K562 (cell line): ENCODE results near the gene ARHGAP10.
"Not testable (repeated sequence)": the region's sequence is repeated elsewhere in the genome, so short reads cannot be mapped to it uniquely, and the experiment has no call there.

Source experiments
- CTCF ChIP-seq, 3 experiments: IDR thresholded peaks in 2 of 3; conservative IDR thresholded peaks in 1 of 3; 2 replicates each; pipeline ENCODE4 v1.5.1; 2011 to 2012; ENCODE audit warnings: low read length in 3 of 3, mild to moderate bottlenecking in 3 of 3, control low read depth in 2 of 3, improper control_type of control experiment in 1 of 3, inconsistent platforms in 1 of 3, low read depth in 1 of 3, mixed read lengths in 1 of 3, moderate library complexity in 1 of 3; ENCODE audit not compliant: insufficient read depth in 2 of 3
- FOSL1 ChIP-seq: fragments of 200-800 bp; sonication (Bioruptor generic); conservative IDR thresholded peaks from 2 replicates; pipeline ENCODE4 v1.6.1; 2016; ENCODE audit warnings: missing genetic modification characterization, missing compliant biosample characterization
- JUN ChIP-seq, 2 experiments: sonication (generic) in 1 of 2; formaldehyde crosslinking in 1 of 2; IDR thresholded peaks; 2 replicates each; pipeline versions ENCODE4 v1.6.1 to v1.8.0; 2012 to 2022; ENCODE audit warnings: borderline replicate concordance in 2 of 2, mild to moderate bottlenecking in 2 of 2, improper control_type of control experiment in 1 of 2, low read depth in 1 of 2, low read length in 1 of 2, missing genetic modification reagents in 1 of 2
- KAT7 ChIP-seq: sonication (generic); formaldehyde crosslinking; IDR thresholded peaks from 2 replicates; pipeline ENCODE4 v1.8.0; 2022; ENCODE audit warnings: missing genetic modification reagents, mild to moderate bottlenecking, borderline replicate concordance
- KHSRP ChIP-seq: fragments of 450-650 bp; IDR thresholded peaks from 2 replicates; pipeline ENCODE4 v1.6.1; 2017
- MAZ ChIP-seq, 2 experiments: fragments of 450-650 bp in 1 of 2; sonication (generic) in 1 of 2; formaldehyde crosslinking; IDR thresholded peaks in 1 of 2; conservative IDR thresholded peaks in 1 of 2; 2 replicates each; pipeline versions ENCODE4 v1.4.0 to v1.5.0; 2020; ENCODE audit warnings: mild to moderate bottlenecking in 1 of 2, missing genetic modification reagents in 1 of 2
- MECOM ChIP-seq: fragments of 250-450 bp; sonication (Bioruptor Pico); IDR thresholded peaks from 2 replicates; pipeline ENCODE4 v1.8.0; 2022; ENCODE audit warnings: inconsistent platforms
- NFE2L1 ChIP-seq: fragments of 450-650 bp; IDR thresholded peaks from 2 replicates; pipeline ENCODE4 v1.6.1; 2016; ENCODE audit warnings: missing genetic modification characterization, low read depth, mild to moderate bottlenecking, missing compliant biosample characterization, moderate library complexity, borderline replicate concordance
- RAD21 ChIP-seq, 2 experiments: fragments of 250-450 bp in 1 of 2; fragments of 450-650 bp in 1 of 2; sonication (Bioruptor Pico) in 1 of 2; formaldehyde crosslinking in 1 of 2; IDR thresholded peaks in 1 of 2; conservative IDR thresholded peaks in 1 of 2; 2 replicates each; pipeline versions ENCODE4 v1.4.0 to v1.8.0; 2020 to 2022; ENCODE audit warnings: mild to moderate bottlenecking in 2 of 2, moderate library complexity in 1 of 2
- SETDB1 ChIP-seq: IDR thresholded peaks from one replicate; pipeline ENCODE4 v1.6.1; 2012; ENCODE audit warnings: low read length, control low read depth, inconsistent platforms
- SIN3A ChIP-seq, 2 experiments: fragments of 150-350 bp in 1 of 2; IDR thresholded peaks; 2 replicates each; pipeline ENCODE4 v1.6.1; 2011 to 2016; ENCODE audit warnings: borderline replicate concordance in 2 of 2, low read depth in 2 of 2, low read length in 2 of 2, mild to moderate bottlenecking in 2 of 2, moderate library complexity in 2 of 2; ENCODE audit not compliant: control insufficient read depth in 1 of 2
- YY1 ChIP-seq, 3 experiments: IDR thresholded peaks; 2 replicates each; pipeline ENCODE4 v1.6.1; 2011; ENCODE audit warnings: low read length in 2 of 3, mild to moderate bottlenecking in 2 of 3, moderate library complexity in 2 of 3, borderline replicate concordance in 1 of 3, control low read depth in 1 of 3, low read depth in 1 of 3; ENCODE audit not compliant: insufficient read depth in 3 of 3, insufficient replicate concordance in 2 of 3, control insufficient read depth in 1 of 3, insufficient read length in 1 of 3; ENCODE audit errors: extremely low read depth in 1 of 3

GRCh38 chr4:148000038-148000437 lies 268.1 kb downstream of the ARHGAP10 start:
- TF ChIP-seq KHSRP; SETDB1; FOSL1 (tag); KAT7 (CRISPR knock-in tag); MECOM (CRISPR knock-in tag); CTCF (IDR thresholded peaks at IDR 0.05 in 2 of 3, conservative IDR thresholded peaks at IDR 0.05 in 1 of 3; ENCODE audit: insufficient read depth in 2 of 3, low read depth in 1 of 3, low read length in 3 of 3); JUN (IDR thresholded peaks at IDR 0.05; ENCODE audit: borderline replicate concordance, low read depth, low read length); JUN (CRISPR knock-in tag; IDR thresholded peaks at IDR 0.05; ENCODE audit: borderline replicate concordance); YY1 (IDR thresholded peaks at IDR 0.05; ENCODE audit: borderline replicate concordance in 1 of 3, control insufficient read depth in 1 of 3, extremely low read depth in 1 of 3, insufficient read depth in 3 of 3, insufficient read length in 1 of 3, insufficient replicate concordance in 2 of 3, low read depth in 1 of 3, low read length in 2 of 3); RAD21 (CRISPR knock-in tag; conservative IDR thresholded peaks at IDR 0.05 in 1 of 2, IDR thresholded peaks at IDR 0.05 in 1 of 2); SIN3A (IDR thresholded peaks at IDR 0.05; ENCODE audit: borderline replicate concordance in 2 of 2, control insufficient read depth in 1 of 2, low read depth in 2 of 2, low read length in 2 of 2); MAZ (CRISPR knock-in tag; conservative IDR thresholded peaks at IDR 0.05 in 1 of 2, IDR thresholded peaks at IDR 0.05 in 1 of 2); NFE2L1 (tag): not testable (repeated sequence)
